Choroid plexus epithelial cell (primary cell): Measurements from ENCODE around the gene ADCY10.

ENCODE experiments used
- DNase-seq: peaks from one replicate; pipeline ENCODE4 v3.0.0-alpha.2; 2010; ENCODE audit warnings: low read depth
- H3K4me3 ChIP-seq: 2 replicates; pipeline ENCODE4 v1.5.1; 2011; ENCODE audit warnings: low read depth, mild to moderate bottlenecking, control low read depth, low read length, moderate library complexity
- TF ChIP-seq, protein P1 (sequence below): conservative IDR thresholded peaks from 2 replicates; pipeline ENCODE4 v1.5.1; 2011; ENCODE audit warnings: low read depth, mild to moderate bottlenecking, control low read depth, inconsistent platforms, low read length, moderate library complexity

The ADCY10 gene

GRCh38 chr1:167940264-167940663, 26.3 kb upstream of the ADCY10 start:
- TF ChIP-seq, protein P1, sequence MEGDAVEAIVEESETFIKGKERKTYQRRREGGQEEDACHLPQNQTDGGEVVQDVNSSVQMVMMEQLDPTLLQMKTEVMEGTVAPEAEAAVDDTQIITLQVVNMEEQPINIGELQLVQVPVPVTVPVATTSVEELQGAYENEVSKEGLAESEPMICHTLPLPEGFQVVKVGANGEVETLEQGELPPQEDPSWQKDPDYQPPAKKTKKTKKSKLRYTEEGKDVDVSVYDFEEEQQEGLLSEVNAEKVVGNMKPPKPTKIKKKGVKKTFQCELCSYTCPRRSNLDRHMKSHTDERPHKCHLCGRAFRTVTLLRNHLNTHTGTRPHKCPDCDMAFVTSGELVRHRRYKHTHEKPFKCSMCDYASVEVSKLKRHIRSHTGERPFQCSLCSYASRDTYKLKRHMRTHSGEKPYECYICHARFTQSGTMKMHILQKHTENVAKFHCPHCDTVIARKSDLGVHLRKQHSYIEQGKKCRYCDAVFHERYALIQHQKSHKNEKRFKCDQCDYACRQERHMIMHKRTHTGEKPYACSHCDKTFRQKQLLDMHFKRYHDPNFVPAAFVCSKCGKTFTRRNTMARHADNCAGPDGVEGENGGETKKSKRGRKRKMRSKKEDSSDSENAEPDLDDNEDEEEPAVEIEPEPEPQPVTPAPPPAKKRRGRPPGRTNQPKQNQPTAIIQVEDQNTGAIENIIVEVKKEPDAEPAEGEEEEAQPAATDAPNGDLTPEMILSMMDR, result no peak
- H3K4me3 ChIP-seq, result no peak overlapping the region

GRCh38 chr1:167938080-167938636, 24.2 kb upstream of the ADCY10 start:
- peak overlapping the region; percentile 92 for H3K4me3 ChIP-seq
- no peak for DNase-seq
- TF ChIP-seq, protein P1, result no peak

More at GRCh38 chr1:167940264-167940663, 26.3 kb upstream of the ADCY10 start:
- no peak for DNase-seq

DNA sequence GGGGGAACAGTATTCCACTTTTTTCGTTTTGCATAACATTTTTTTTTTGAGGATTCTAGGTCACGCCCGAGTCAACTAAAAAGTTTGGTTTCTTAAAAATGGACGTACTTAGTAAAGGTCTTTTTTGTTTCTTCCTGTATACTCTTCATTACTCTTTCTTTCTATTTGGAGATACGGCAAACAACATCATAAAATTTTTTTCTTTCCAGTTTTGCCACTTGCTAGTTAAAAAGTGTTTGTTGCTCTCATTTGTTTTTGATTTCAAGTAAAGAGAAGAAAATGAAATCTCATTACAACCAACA, 23.7 kb upstream of the ADCY10 start:
- H3K4me3 ChIP-seq, result peak overlapping the region; percentile 92
- DNase-seq, result no peak
- TF ChIP-seq, protein P1, result no peak

- TF ChIP-seq, protein P1, result no peak
- peak; percentile 85 for DNase-seq
- peak within 1 kb of the TSS; percentile 92 for H3K4me3 ChIP-seq
These were observed 23.2 kb upstream of the ADCY10 start, which contains the start of gene MPC2 for GRCh38 chr1:167936930-167937708. Gene MPC2, minus strand, starts transcription at chr1:167937072. Its CDS starts 1,231 bp downstream, at chr1:167935841.

GRCh38 chr1:167936068-167936929, 22.4 kb upstream of the ADCY10 start, which contains the start of gene DCAF6:
Gene DCAF6, plus strand, starts transcription at chr1:167936683. Its CDS starts 229 bp downstream, at chr1:167936912.
- peak; percentile 99 for DNase-seq
- TF ChIP-seq, protein P1, result no peak
- H3K4me3 ChIP-seq, result peak within 1 kb of the TSS; percentile 92

GRCh38 chr1:167935216-167936067, 21.5 kb upstream of the ADCY10 start:
- H3K4me3 ChIP-seq, result peak overlapping the region; percentile 92
- TF ChIP-seq, protein P1, result peak; percentile 21
- DNase-seq, result peak; percentile 57
